ENCODE measurements around the gene ERBB3.
"Not testable (repeated sequence)": the region's sequence is repeated elsewhere in the genome, so short reads cannot be mapped to it uniquely, and the experiment has no call there.

Gene ERBB3

GRCh38 chr12:56053407-56053893 is 26.5 kb upstream of the ERBB3 start:
- no peak overlapping the region for H3K27ac ChIP-seq (replicated peaks)
- H3K27me3 ChIP-seq (ENCODE audit: insufficient read depth, poor library complexity, severe bottlenecking): no peaks in the 10 kb centered on the region
- DNase-seq (ENCODE audit: low read depth in 1 of 2, low spot score in 1 of 2): no peak
- no peak for TF ChIP-seq SPI1 (IDR thresholded peaks at IDR 0.05; ENCODE audit: borderline replicate concordance, low read depth)
- no peak for TF ChIP-seq POLR2AphosphoS5 (IDR thresholded peaks at IDR 0.05; ENCODE audit: low read depth)
- no peak for TF ChIP-seq GABPA (IDR thresholded peaks at IDR 0.05; ENCODE audit: low read depth)
- TF ChIP-seq CTCF (IDR thresholded peaks at IDR 0.05; ENCODE audit: insufficient read depth, low read length): no peak
- no peak for TF ChIP-seq REST (IDR thresholded peaks at IDR 0.05; ENCODE audit: insufficient replicate concordance, low read depth)
- no peak overlapping the region for H3K4me3 ChIP-seq (replicated peaks; ENCODE audit: insufficient read depth, low read length)

GRCh38 chr12:56059964-56060363 is 20.0 kb upstream of the ERBB3 start:
- H3K4me3 ChIP-seq (replicated peaks; ENCODE audit: insufficient read depth, low read length); H3K27ac ChIP-seq (replicated peaks); H3K27me3 ChIP-seq (ENCODE audit: insufficient read depth, poor library complexity, severe bottlenecking); DNase-seq (ENCODE audit: low read depth in 1 of 2, low spot score in 1 of 2): not testable (repeated sequence)

GRCh38 chr12:56061982-56062381 is 18.0 kb upstream of the ERBB3 start:
- no peaks in the 10 kb centered on the region for H3K27me3 ChIP-seq (ENCODE audit: insufficient read depth, poor library complexity, severe bottlenecking)
- no peak overlapping the region for H3K27ac ChIP-seq (replicated peaks)
- TF ChIP-seq REST (IDR thresholded peaks at IDR 0.05; ENCODE audit: insufficient replicate concordance, low read depth): no peak
- TF ChIP-seq SPI1 (IDR thresholded peaks at IDR 0.05; ENCODE audit: borderline replicate concordance, low read depth): no peak
- TF ChIP-seq CTCF (IDR thresholded peaks at IDR 0.05; ENCODE audit: insufficient read depth, low read length): no peak
- TF ChIP-seq GABPA (IDR thresholded peaks at IDR 0.05; ENCODE audit: low read depth): no peak
- no peak overlapping the region for H3K4me3 ChIP-seq (replicated peaks; ENCODE audit: insufficient read depth, low read length)
- DNase-seq (ENCODE audit: low read depth in 1 of 2, low spot score in 1 of 2): no peak

- Histone ChIP-seq H3K4me3 (replicated peaks; ENCODE audit: insufficient read depth, low read length) (no peak overlapping the region), H3K27me3 (ENCODE audit: insufficient read depth, poor library complexity, severe bottlenecking) (no peaks in the 10 kb centered on the region), H3K27ac (replicated peaks) (no peak overlapping the region)
- DNase-seq (ENCODE audit: low read depth in 1 of 2, low spot score in 1 of 2): no peak
- TF ChIP-seq POLR2AphosphoS5 (IDR thresholded peaks at IDR 0.05; ENCODE audit: low read depth) (no peak), REST (IDR thresholded peaks at IDR 0.05; ENCODE audit: insufficient replicate concordance, low read depth) (no peak), GABPA (IDR thresholded peaks at IDR 0.05; ENCODE audit: low read depth) (no peak), CTCF (IDR thresholded peaks at IDR 0.05; ENCODE audit: insufficient read depth, low read length) (no peak), SPI1 (IDR thresholded peaks at IDR 0.05; ENCODE audit: borderline replicate concordance, low read depth) (no peak)
Observed at GRCh38 chr12:56062996-56063395, 17.0 kb upstream of the ERBB3 start.

Measured in HL-60 (cell line).